Measurements from ENCODE around the gene ST7L.

Gene ST7L

DNA sequence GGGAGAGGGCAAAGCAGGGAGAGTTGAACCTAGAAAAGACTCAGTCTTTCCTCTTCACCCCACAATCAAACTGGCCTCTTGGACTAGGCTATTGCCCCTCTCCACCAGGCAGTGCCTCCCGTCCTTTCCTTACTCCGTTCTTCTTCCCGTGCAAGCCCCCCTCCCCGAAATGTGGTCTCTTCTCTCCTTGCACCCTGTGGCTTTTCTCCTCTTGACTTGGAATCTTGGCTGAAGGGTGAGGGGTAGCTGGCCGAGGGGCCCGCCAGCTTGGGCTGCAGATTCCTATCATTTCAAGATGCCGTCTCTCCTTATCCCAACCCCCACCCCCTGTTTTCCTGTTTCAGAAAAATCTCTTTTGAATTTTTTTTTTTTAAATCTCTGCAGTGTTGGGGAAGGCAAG is 108.6 kb downstream of the ST7L start:
- Histone ChIP-seq H3K9me2 (replicated peaks; ENCODE audit: insufficient read depth, low read length) (no peaks in the 10 kb centered on the region), H3F3A (ENCODE audit: insufficient read depth, low read length) (no peaks in the 10 kb centered on the region), H3K79me2 (ENCODE audit: low read length) (no peaks in the 10 kb centered on the region), H3K36me3 (replicated peaks; ENCODE audit: insufficient read depth, low read length) (no peaks in the 10 kb centered on the region), H3K27me3 (replicated peaks; ENCODE audit: insufficient read depth, low read length) (no peaks in the 10 kb centered on the region), H3K9ac (ENCODE audit: low read length) (no peak overlapping the region), H3K9me3 (replicated peaks; ENCODE audit: insufficient read depth, low read length) (no peaks in the 10 kb centered on the region), H3K4me3 (ENCODE audit: low read length) (no peak overlapping the region), H3K27ac (ENCODE audit: low read length) (no peak overlapping the region), H3K4me1 (ENCODE audit: low read length) (no peaks in the 10 kb centered on the region), H3K4me2 (ENCODE audit: low read depth, low read length) (no peak overlapping the region), H4K20me1 (ENCODE audit: insufficient read depth, low read length) (no peaks in the 10 kb centered on the region), H2AFZ (ENCODE audit: low read length) (no peak overlapping the region)
- TF ChIP-seq EZH2 (optimal IDR thresholded peaks at IDR 0.05; ENCODE audit: low read depth, low read length) (no peak), CTCF (IDR thresholded peaks at IDR 0.05; ENCODE audit: low read length) (no peak), EZH2phosphoT487 (IDR thresholded peaks at IDR 0.05; ENCODE audit: low read length) (no peak)
- no peak for DNase-seq

GRCh38 chr1:112509660-112510178 is 109.2 kb downstream of the ST7L start:
- H3K4me3 ChIP-seq (ENCODE audit: low read length) = no peak overlapping the region
- no peak overlapping the region for H3K4me2 ChIP-seq (ENCODE audit: low read depth, low read length)
- no peak for DNase-seq
- no peaks in the 10 kb centered on the region for H3K9me2 ChIP-seq (replicated peaks; ENCODE audit: insufficient read depth, low read length)
- no peak overlapping the region for H3K27ac ChIP-seq (ENCODE audit: low read length)
- TF ChIP-seq EZH2phosphoT487 (IDR thresholded peaks at IDR 0.05; ENCODE audit: low read length) (no peak), CTCF (IDR thresholded peaks at IDR 0.05; ENCODE audit: low read length) (no peak), EZH2 (optimal IDR thresholded peaks at IDR 0.05; ENCODE audit: low read depth, low read length) (no peak)
- H3K9ac ChIP-seq (ENCODE audit: low read length) = no peak overlapping the region
- H3K4me1 ChIP-seq (ENCODE audit: low read length) = no peaks in the 10 kb centered on the region
- H3F3A ChIP-seq (ENCODE audit: insufficient read depth, low read length) = no peaks in the 10 kb centered on the region
- no peak overlapping the region for H2AFZ ChIP-seq (ENCODE audit: low read length)
- no peaks in the 10 kb centered on the region for H4K20me1 ChIP-seq (ENCODE audit: insufficient read depth, low read length)
- H3K36me3 ChIP-seq (replicated peaks; ENCODE audit: insufficient read depth, low read length) = no peaks in the 10 kb centered on the region
- H3K27me3 ChIP-seq (replicated peaks; ENCODE audit: insufficient read depth, low read length) = no peaks in the 10 kb centered on the region
- H3K79me2 ChIP-seq (ENCODE audit: low read length) = no peaks in the 10 kb centered on the region
- no peaks in the 10 kb centered on the region for H3K9me3 ChIP-seq (replicated peaks; ENCODE audit: insufficient read depth, low read length)

DNA sequence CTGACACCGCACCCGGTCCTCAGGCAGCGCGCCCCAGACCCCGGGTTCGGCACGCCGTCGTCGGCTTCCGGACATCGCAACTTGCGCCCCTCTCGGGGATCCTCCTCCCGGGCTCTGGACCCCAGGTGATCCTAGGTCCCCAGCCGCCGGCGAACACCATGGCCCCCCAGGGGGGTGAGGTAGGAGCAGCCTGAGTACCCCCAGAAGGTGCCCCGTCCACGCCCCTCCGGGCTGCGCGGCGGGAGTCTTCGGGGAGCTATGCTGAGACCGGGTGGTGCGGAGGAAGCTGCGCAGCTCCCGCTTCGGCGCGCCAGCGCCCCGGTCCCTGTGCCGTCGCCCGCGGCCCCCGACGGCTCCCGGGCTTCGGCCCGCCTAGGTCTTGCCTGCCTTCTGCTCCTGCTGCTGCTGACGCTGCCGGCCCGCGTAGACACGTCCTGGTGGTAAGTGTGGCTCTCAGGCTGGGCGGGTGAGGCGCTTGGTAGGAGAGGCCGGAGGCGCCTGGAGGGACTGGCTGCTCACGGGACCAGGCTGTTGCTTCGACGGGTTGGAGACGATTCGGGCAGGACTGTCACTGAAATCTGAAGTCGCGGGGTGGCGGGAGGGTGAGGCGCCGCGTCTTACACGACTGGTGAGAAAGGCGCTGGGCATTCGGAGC is 109.8 kb downstream of the ST7L start:
- H3F3A ChIP-seq (ENCODE audit: insufficient read depth, low read length) = no peaks in the 10 kb centered on the region
- no peak overlapping the region for H3K27ac ChIP-seq (ENCODE audit: low read length)
- no peaks in the 10 kb centered on the region for H3K36me3 ChIP-seq (replicated peaks; ENCODE audit: insufficient read depth, low read length)
- H3K4me3 ChIP-seq (ENCODE audit: low read length) = no peak overlapping the region
- H3K4me1 ChIP-seq (ENCODE audit: low read length) = no peaks in the 10 kb centered on the region
- no peaks in the 10 kb centered on the region for H3K79me2 ChIP-seq (ENCODE audit: low read length)
- H3K9me2 ChIP-seq (replicated peaks; ENCODE audit: insufficient read depth, low read length) = no peaks in the 10 kb centered on the region
- H3K9me3 ChIP-seq (replicated peaks; ENCODE audit: insufficient read depth, low read length) = no peaks in the 10 kb centered on the region
- no peak overlapping the region for H2AFZ ChIP-seq (ENCODE audit: low read length)
- H3K4me2 ChIP-seq (ENCODE audit: low read depth, low read length) = no peak overlapping the region
- H3K9ac ChIP-seq (ENCODE audit: low read length) = no peak overlapping the region
- no peak for DNase-seq
- H4K20me1 ChIP-seq (ENCODE audit: insufficient read depth, low read length) = no peaks in the 10 kb centered on the region
- H3K27me3 ChIP-seq (replicated peaks; ENCODE audit: insufficient read depth, low read length) = no peaks in the 10 kb centered on the region
- TF ChIP-seq EZH2phosphoT487 (IDR thresholded peaks at IDR 0.05; ENCODE audit: low read length) (no peak), EZH2 (optimal IDR thresholded peaks at IDR 0.05; ENCODE audit: low read depth, low read length) (no peak), CTCF (IDR thresholded peaks at IDR 0.05; ENCODE audit: low read length) (no peak)
